Left colon (tissue), 2 donors: Measurements from ENCODE around the gene OR2AG2. TPM values are rescaled to one million over a fixed set of nuclear protein-coding genes. Genes with fewer than 3 reads are reported as not detected.

Experiments
- total RNA-seq, 2 donors: library from RNA; stranded (reverse); fragmentation: NEBNext Ultra II Directional; extraction: Animal tissue kit (Norgen Biotek cat#: 25700); gene quantifications; one replicate each; pipeline ENCODE4 v1.2.1, GENCODE V29; 2021
- donor health status: DM: no; HTN: no; CAD: no.
- donor health status: DM: yes; HTN: yes; CAD: no.

The OR2AG2 gene
- total RNA-seq, 2 donors from 2014 or later: 0.11 to 0.21 TPM

Other genes starting within 250 kb of the OR2AG2 start
- 10 to 100 TPM; 16.5 to 16.8 TPM for gene RRP8, start 168.4 kb downstream of the OR2AG2 start, total RNA-seq
- 100 to 1,000 TPM in 1 of 2 donors, 10 to 100 TPM in 1; 92.7 to 149 TPM for gene ILK, start 168.2 kb downstream of the OR2AG2 start, total RNA-seq
- gene TAF10, start 159.8 kb downstream of the OR2AG2 start, total RNA-seq: 100 to 1,000 TPM; 113 to 146 TPM
- gene TPP1, start 152.6 kb downstream of the OR2AG2 start, total RNA-seq: 100 to 1,000 TPM in 1 of 2 donors, 10 to 100 TPM in 1; 71.7 to 105 TPM
- 1 to 10 TPM; 2.8 to 7.6 TPM for gene DCHS1, start 116.2 kb downstream of the OR2AG2 start, total RNA-seq
- 10 to 100 TPM; 24.7 to 29.9 TPM for gene MRPL17, start 88.6 kb downstream of the OR2AG2 start, total RNA-seq
- gene OR2AG1, start 11.0 kb upstream of the OR2AG2 start, total RNA-seq: not detected
- under 1 TPM; 0.08 to 0.43 TPM for gene OR6A2, start 27.7 kb upstream of the OR2AG2 start, total RNA-seq
- gene OR10A5, start 73.7 kb upstream of the OR2AG2 start, total RNA-seq: not detected
- not detected for gene OR10A2, start 91.1 kb upstream of the OR2AG2 start, total RNA-seq
- gene OR10A4, start 104.6 kb upstream of the OR2AG2 start, total RNA-seq: not detected
- 1 to 10 TPM in 1 of 2 donors, under 1 TPM in 1; 0.22 to 1.0 TPM for gene OR2D2, start 120.5 kb upstream of the OR2AG2 start, total RNA-seq
- gene OR2D3, start 149.0 kb upstream of the OR2AG2 start, total RNA-seq: not detected
- gene ZNF215, start 154.4 kb upstream of the OR2AG2 start, total RNA-seq: 1 to 10 TPM; 3.8 to 5.6 TPM
- gene ZNF214, start 248.4 kb upstream of the OR2AG2 start, total RNA-seq: 1 to 10 TPM; 1.8 to 2.0 TPM
- under 1 TPM; 0.14 to 0.24 TPM for gene NLRP14, start 248.5 kb upstream of the OR2AG2 start, total RNA-seq